Stimulated activated CD8-positive, alpha-beta memory T cell treated with anti-CD3 and anti-CD28 coated beads, Interleukin-4, amount 100 ng/mL, for 4 hours (primary cell): ENCODE results near the gene C1orf167.
"Not testable (repeated sequence)": the region's sequence is repeated elsewhere in the genome, so short reads cannot be mapped to it uniquely, and the experiment has no call there.

Source experiments
- DNase-seq, 2 donors: peaks; one replicate each; pipeline ENCODE4 v3.0.0-alpha.2; 2020; ENCODE audit warnings: low read depth in 2 of 2, low spot score in 1 of 2

The C1orf167 gene

DNA sequence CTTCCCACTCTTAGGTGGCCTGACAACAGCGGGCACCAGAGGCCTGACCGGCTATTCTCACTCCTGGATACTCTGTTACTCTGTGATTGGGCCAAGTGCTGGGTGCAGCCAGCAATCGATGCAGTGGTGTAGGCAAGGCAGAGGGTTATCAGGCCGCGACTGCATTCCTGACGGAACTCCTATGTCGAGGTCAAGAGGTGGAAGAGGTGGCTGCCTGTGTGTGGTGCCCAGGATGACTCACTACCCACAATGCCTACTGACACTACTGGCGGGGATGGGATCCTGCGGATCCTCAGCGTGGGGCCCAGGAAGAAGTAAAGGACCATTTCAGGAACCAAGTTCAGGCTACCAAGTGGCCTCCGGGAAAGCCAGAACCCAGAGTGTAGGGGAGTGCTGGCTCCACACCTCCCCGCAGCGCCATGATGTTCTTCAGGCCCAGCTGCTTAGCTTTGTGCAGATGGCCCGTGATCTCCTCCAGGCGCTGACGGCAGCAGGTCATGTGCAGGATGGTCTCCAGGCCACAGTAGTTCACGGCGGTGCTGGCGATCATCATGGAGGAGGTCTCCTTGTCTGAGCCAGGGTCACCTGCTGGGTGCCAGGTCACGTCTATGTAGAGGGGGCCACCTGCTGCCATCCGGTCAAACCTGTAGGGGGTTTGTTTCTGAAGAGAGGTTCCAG lies 38.9 kb downstream of the C1orf167 start:
- no peak for DNase-seq

DNA sequence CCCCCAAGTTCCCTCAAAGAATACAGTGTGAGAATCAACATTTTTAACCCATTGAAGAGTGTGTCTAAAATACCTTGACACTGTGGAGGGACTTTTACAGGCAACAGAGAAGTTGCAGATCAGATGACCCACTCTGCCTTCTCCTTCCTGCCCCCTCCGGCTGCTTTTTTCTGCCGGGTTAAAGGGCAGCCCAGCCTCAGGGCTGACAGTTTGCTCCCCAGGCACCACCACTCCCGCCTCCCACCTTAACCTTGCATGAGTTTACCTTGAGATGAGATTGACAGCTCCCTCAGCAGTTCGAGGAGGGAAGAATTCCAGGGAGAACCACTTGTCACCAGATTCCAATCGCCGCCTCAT lies 40.6 kb downstream of the C1orf167 start:
- DNase-seq, result no peak

DNA sequence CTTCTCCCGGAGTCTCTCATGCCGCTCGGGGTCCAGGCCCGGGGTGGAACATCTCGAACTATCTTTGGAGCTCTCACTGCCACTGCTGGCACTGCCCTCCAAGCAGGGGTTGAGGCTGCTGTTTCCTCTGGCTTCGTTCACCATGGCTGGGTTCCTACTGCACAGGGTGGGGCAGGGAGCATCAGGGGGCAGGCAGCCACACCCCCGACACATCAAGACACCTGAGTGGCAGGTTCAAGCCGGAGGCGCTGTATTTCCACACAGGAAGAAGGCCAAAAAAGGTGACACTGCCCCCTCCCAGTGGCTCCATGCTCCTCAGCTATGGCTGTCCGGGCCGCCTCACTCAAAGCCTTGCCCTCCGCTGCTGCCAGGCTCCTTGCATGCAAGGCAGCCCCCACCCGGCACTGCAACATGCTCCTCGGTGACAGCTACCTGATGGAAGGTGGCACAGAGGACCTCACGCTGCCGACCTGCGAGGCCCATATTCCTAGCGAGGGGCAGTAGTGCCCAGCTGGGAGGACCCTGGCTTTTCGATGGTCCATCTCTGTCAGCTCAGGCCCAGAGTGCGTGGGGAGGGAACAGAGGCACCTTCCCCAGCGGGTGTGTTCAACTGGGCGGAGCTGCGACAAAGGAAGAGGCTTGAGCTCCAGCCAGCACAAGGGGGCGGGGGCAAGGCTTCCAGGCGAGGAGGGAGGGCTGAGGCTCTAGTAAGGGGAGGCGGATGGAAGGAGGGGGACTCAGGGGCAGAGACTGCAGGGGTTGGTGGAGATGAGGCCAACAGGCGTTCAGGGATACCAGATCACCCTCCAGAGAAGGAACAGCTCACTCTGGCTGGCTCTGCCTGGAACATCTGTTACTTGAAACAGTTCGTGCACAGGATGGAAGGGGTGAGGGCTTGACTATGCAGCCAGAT lies 41.2 kb downstream of the C1orf167 start:
- DNase-seq, result peak; percentile 40 to 57

DNA sequence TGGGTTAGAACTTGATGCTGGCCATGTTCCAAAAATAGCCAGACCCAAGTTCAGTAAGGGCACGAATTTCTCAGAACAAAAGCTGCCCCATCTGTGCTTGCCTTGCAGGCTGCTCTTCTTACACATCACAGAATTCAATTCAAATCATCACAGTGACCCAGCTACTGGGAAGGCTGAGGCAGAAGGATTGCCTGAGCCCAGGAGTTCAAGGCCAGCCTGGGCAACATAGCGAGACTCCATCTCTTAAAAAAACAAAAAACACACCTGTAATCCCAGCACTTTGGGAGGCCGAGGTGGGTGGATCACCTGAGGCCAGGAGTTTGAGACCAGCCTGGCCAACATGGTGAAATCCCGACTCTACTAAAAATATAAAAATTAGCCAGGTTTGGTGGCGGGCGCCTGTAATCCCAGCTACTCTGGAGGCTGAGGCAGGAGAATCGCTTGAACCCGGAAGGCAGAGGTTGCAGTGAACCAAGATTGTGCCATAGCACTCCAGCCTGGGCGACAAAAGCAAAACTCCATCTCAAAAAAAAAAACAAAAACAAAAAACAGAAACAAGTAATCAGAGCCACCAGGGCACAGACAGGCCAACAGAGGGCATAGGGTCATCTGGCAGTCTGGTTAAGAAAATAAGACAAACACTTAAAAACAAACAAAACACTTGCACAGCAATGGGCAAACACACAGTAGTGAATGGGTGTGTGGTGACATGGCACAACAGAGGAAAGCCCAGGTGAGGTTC lies 42.1 kb downstream of the C1orf167 start:
- DNase-seq, result not testable (repeated sequence)

DNA sequence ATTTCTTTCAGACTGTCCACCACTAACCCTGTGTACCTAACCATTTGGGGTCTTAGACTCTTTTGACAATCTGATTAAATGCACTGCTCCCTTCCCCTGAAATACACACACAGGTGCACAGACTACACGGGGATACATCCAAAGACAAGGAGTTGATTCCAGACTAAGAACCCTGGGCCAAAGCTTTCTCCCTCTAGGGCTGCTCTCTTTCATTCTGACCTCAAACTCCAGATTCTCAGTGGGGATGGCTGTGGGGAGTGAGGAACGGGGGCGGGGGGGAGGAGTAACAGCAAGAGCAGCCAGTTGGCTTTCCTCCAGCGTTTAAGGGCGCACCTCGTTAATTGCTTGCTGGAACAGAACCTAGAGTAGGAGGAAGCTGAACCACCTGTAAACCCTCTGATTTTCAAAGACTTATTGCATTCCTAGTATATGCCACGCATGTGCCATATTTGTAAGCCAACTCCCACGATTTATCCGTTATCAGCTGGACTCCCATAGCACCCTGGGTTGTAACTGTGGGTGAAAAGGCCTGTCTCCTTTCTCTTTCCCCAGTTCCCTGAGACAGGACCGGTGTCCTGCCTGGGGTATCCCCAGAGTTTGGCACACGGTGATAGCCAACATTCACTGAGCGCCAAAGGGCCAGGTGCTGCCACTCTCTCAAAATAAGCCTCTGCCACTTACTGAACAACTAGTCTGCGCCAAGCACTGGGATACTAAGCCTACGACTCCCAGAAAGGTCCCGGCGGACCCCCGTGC lies 42.9 kb downstream of the C1orf167 start:
- DNase-seq, result no peak

DNA sequence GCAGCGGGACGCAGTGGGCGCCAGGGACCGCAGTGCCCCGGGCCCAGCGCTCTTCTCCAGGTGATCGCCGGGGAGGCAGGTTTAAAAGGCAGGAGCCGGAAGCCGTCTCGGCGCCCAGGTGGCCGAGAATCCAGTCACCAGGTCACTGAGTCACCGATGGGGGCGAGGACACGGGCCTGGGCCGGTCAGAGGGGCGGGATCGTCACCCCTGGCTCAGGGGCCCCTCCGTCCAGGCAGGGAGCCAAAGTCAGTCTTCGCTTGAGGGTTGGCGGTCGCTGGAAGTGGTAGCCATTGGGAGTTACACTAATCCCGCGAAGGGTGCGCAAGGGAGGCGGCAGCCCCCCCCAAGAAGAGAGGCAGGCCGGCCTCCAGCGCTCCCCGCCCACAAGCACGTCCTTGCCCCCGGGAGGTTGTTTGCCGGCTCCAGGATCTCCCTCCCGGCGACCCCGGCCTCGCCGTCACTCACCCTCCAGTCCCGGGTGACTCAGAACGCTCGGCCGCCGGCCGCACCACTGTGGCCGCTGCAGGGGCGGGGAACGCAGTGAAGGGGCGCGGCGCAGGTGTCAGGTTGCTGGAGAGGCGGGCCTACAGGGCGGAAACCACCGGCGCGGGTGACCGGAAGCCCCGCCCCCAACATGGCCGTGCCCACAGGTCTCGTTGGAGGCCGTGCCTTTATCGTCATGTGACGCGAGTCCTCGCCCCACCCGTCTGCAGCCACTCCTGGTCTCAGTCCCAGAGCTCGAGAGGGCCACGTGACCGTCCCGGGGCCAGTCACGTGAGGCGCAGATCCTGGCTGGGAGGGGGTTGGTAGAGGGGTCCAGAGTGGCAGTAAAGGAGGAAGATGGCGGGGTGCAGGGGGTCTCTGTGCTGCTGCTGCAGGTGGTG lies 43.7 kb downstream of the C1orf167 start, which contains the start of the genes CLCN6 and MTHFR:
CLCN6 (plus strand) TSS at position 770 of the 885 bp plus-strand sequence; CDS start at position 842, 72 bp downstream.
MTHFR (minus strand) TSS at position 543 of the 885 bp plus-strand sequence. CDS start 2,848 bp downstream, outside the sequence.
- peak; percentile 93 to 97 for DNase-seq

DNA sequence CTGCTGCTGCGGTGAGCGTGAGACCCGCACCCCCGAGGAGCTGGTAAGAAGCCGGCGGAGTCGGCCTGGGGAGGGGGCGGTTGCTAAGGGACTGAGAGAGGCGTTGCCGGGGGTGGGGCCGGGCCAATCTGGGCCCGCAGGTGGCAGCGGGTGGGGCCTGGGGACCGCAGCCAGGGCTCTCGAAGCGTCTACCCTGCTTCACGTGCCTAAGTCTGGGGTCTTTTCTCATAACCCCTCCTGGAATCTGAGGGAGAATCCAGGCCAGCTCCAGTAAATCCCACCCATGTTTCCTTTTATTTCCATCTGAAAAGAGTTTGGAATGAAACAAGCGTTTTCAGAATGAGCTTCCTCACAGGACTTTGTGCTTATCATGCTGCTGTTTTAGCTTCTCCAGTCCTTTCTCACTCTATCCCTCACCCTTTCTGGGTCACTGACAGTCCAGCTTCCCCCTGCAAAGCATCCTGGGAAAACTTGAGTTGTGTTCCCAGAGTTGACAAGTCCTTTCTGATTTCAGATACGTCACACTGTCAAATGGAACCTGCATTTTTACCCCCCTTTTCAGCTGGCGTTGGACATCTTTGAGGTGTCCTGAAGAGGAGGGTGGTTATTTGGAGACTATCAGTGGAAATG lies 44.4 kb downstream of the C1orf167 start:
- DNase-seq, result no peak

DNA sequence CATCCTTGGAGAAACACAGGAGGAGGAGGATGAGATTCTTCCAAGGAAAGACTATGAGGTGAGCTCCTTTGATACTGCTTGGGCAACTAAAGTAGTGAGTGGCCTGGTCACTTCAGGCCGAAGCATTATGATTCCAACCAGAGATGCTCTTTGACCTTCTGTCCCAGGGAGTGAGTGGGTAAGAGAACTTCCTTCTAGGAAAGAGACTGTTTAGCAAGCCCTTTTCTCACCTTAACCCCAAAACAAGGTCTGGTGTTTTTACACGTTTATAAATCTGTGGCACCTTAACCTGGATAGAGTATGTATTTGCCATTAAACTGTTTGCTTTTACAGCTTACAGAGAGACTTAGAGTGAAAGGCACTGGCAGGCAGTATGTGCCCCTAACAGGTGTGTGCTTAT lies 45.1 kb downstream of the C1orf167 start:
- DNase-seq, result no peak

DNA sequence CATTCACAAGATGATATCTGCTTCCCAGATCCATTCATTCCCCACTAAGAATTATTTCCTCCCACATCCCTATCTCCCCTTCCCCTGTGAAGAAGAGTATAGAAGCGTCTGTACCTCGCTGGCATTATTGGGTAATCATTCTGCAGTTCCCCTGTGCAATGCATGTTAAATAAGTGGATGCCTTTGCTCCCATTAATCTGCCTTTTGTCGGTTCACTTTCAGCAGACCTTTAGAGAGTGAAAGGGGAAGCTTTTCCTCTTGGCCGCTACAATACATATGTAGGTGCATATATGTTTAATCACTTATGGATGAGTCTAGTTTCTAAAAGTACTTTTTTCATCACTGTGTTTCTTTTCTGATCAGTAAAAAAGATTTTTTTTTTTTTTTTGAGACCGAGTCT lies 51.0 kb downstream of the C1orf167 start:
- DNase-seq, result no peak

DNA sequence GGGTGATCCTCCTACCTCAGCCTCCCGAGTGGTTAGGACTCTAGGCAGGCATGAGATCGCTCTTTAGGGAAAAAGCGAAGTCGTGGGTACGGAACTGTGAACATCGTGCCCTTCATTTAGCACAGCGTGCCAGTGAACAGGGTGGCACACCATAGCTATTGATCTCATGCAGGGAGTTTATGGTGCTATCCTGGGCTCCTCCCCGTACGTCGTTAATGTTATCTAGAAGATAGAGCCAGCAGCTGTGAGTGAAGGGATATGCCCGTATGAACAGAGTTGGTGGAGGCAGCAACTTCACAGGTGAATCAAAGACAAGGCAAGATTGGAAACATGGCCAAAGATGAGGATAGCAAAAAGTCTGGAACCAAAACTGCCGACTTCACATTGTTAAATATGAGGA lies 55.2 kb downstream of the C1orf167 start:
- no peak for DNase-seq

DNA sequence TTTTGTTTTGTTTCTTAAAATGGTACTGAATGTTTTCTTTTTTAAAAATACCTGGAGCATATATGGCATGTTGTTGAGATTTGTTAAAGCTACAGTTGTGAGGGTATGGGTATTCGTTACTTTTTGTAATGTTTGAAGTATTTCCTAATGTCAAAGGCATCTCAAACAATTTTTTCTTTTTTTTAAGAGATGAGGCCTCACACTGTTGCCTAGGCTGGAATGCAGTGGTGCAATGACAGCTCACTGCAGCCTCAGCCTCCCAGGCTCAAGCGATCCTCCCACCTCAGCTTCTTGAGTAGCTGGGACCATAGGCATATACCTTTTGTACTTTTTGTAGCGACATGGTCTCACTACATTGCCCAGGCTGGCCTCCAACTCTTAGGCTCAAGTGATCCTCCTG lies 60.1 kb downstream of the C1orf167 start:
- no peak for DNase-seq

DNA sequence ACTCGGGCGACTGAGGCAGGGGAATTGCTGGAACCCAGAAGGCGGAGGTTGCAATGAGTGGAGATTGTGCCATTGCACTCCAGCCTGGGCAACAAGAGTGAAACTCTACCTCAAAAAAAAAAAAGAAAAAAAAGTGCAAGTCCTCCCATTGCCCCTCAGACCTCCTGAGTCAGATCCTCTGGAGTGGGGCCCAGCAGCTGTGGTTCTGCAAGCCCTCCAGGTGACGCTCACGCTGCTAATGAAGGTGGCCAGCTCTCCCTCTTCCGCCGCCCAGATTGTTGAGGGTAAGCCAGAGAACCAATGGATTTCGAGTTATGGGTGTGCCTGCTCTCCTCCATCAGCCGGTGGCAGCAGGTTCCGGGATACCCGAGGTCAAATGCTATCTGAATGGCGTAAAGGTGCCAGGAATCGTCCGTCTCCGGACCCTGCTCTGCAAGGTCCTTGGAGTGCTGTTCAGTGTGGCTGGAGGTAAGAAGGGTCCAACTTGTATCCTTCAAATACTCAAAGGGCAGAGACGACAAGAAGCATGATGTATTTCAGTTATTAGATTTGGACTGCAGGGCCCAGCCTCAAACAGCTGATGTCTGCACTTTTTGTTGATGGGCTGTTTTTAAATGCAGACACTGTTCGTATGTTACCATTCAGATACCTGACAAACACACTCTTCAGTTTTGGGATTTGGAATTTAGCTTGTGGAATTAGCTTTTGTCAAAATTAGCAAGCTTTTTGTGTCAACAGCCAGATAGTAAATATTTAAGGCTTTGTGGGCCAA lies 61.6 kb downstream of the C1orf167 start:
- DNase-seq, result no peak

DNA sequence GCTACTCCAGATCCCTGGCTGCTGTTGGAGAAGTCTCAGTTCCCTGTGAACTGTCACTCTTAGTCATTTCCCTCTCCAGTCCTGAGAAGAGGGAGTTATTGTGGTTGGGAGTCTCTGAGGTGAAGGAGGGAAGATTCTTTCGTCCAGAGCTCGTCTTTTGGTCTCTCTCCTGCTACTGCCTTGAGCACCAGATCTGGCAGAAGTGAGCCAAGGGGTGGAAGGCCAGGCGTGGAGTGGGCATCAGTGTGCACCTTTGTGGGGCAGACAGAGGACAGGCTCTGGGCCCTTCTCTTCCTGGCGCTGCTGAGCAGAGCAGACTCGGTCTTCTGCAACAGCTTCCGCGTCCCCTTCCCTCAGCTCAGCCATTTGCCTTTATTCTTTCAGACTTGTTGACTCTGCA lies 63.1 kb downstream of the C1orf167 start:
- DNase-seq, result no peak

DNA sequence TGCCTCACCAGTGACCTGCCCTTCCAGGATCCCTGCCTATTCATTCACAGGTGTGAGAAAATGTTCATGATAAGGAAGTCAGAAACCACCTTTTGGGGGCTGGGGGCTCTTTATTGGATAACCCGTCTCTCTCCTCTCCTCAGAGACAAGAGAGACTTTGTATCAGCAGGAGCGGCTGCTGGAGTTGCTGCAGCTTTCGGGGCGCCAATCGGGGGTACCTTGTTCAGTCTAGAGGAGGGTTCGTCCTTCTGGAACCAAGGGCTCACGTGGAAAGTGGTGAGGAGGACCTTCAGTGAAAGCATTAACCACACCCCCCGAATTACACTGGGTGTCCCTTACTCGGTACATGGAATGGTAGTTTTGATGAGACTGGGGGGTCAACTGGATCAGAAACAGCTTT lies 65.0 kb downstream of the C1orf167 start:
- DNase-seq, result no peak

DNA sequence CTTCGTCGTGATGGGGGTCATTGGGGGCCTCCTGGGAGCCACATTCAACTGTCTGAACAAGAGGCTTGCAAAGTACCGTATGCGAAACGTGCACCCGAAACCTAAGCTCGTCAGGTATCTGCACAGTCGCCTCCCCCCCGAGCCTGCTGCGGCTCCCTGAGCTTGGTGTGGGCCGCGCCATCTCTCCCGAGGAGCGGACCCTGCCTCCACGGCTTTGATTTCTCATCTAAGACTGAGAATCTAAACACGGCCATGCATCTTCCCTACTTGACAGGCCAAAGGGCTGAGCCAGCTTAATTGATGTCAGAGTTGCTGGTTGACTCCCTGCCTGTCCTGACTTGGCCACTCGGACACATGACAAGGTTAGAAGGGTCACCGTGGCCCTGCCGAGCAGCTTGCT lies 66.5 kb downstream of the C1orf167 start:
- no peak for DNase-seq

DNA sequence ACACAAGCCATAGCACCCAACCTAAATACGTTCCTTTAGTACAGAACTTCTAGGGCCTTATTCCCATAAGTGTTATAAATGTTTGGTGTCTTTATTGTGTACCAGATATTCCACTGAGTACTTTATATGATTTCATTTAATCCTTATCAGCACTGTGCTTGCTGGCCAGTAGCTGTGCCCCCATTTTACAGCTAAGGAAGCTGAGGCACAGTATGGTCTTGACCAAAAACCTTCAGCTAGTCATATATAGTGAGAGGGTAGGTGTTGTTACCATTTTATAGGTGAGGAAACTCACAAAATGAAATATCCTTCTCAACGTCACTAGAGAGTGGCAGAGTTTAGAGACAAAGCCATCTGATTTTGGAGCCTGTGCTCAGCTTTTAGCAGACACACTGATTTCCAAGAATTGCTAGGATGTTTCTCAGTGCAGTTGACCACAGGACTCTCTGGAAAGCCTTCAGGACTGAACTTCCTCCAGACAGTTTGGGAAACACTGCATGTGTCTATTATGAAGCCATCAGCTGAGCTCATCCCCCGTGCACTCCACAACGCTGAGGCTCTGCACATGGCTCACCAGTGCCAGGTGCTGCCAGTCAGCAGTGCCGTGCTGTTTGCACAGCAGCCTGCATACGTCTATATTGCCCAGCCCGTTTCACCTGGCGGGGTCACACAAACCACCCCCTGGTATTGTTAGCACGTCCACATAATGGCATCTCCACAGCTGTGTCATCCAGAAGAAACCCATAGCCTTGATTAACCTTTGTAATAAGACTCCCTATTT lies 70.1 kb downstream of the C1orf167 start:
- no peak for DNase-seq

DNA sequence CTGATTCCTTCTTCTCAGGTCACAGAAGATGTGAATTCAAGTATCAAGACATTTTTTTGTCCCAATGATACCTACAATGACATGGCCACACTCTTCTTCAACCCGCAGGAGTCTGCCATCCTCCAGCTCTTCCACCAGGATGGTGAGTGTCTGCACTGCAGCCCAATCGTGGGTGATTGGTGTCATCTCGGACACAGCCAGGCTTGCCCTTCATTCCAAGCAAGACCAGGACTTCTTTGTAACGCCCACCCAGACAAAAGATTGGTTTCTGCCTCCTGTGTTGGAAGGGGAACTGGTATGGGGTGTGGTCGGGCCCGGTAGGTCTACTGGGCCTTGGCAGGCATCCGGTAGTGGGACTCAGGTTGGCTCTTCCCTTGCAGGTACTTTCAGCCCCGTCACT lies 71.5 kb downstream of the C1orf167 start:
- DNase-seq, result no peak

DNA sequence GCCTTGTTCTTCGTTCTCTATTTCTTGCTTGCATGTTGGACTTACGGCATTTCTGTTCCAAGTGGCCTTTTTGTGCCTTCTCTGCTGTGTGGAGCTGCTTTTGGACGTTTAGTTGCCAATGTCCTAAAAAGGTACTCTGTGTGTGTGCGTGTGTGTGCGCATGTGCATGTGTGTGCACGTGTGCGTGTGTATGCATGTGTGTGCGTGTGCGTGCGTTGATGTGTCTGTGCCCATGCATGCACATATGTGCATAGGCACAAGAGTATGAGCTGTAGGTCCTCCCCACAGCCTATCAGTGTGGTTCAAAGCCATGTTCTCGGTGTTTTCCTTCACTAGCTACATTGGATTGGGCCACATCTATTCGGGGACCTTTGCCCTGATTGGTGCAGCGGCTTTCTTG lies 71.9 kb downstream of the C1orf167 start:
- no peak for DNase-seq
